GM19239 (cell line): ENCODE measurements around the gene ZNF253.
"Not testable (repeated sequence)": the region's sequence is repeated elsewhere in the genome, so short reads cannot be mapped to it uniquely, and the experiment has no call there.

Source experiments
- DNase-seq: peaks from one replicate; pipeline ENCODE4 v3.0.0; 2011; ENCODE audit warnings: low spot score; ENCODE audit not compliant: insufficient read length
- FAIRE-seq: peaks from 2 replicates; lab custom pipeline; 2011; peaks lifted over from hg19 to GRCh38; lab: Jason Lieb, UNC

Gene ZNF253

DNA sequence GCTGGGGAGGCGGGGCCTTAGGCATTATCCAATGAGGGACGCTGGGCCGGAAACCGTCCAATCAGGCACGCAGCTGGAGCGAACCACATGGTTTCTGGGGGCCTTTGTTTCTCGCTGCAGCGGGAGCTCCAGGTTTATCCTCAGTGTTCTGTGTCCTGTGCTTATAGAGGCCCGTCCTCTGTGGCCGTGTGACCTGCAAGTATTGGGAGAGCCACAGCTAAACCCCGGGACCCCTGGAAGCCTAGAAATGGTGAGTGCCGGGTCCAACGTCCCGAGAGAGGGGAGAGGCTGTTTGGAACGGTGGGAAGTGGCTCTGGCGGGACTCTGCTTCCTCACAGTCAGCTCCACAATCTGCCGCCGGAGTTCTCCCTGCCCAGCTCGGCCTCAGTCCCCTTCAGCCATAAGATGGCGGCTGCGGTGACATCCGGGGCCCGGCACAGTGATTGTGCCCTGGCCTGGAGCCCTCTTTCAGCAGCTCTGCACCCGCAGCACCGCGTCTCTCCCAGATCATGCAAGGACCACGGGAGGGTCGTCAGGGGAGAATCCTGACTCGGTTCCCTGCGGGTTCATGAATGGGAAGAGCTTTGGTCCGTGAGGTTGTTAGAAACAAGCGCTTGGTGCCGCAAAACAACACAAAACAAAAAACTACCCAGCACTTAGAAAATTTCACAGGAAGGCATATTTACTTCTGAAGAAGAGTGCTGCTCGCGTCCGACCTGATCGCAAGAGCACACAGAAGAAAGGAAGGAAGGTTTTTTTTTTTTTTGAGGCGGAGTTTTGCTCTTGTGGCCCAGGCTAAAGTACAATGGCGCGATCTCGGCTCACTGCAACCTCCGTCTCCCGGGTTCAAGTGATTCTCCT lies at the start of gene ZNF253:
Gene ZNF253, plus strand, starts transcription at position 133 of the 861 bp plus-strand sequence. Its CDS starts 115 bp downstream, at position 248.
- DNase-seq (peak; percentile 76), FAIRE-seq (peak; percentile 87)

DNA sequence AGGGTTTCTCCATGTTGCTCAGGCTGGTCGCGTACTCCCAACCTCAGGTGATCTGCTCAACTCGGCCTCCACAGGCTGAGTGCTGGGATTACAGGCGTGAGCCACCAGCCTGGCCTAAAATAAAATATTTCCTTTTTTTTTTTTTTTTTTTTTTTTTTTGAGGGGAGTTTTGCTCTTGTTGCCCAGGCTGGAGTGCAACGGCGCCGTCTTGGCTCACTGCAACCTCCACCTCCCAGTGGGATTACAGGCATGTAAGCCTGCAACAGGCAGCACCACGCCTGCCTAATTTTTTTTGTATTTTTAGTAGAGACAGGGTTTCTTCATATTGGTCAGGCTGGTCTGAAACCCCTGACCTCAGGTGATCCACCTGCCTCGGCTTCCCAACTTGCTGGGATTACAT lies 49.0 kb upstream of the ZNF253 start:
- no peak for DNase-seq
- no peak for FAIRE-seq

DNA sequence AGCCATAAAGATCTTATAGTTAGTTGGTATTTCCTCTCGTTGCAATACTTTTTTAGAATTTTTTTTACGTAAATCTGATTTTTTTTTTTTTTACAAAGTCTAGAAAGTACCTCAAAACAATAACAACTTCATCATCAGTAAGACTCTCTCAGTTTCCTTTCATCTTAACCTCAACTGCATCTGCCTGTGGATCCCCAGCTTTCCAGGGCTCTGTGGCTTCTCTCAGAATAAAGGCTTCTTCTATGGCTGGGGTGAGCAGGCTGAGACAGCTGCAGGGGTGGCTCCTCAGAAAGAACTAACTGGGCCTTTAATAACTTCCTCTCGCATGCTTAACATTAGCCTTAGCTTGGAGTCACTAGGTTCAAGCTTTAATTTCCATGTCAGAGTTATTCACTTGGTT lies 48.3 kb upstream of the ZNF253 start:
- no peak for DNase-seq
- FAIRE-seq = no peak

DNA sequence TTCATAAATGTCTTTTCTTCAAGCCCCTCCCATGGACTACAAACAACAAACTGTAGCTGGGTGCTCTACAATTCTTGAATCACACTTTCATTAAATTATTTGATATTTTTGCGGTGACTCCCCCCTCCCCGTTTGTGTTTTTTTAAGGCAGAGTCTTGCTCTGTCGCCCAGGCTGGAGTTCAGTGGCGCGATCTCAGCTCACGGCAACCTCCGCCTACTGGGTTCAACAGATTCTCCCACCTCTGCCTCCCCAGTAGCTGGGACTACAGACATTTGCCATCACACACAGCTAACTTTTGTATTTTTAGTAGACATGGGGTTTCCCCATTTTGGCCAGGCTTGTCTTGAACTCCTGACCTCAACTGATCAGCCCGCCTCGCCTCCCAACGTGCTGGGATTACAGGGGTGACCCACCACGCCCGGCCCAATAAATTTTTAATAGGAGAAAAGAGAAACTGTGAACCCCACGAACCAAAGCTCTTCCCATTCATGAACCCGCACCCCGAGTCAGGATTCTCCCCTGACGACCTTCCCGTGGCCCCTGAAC lies 44.8 kb upstream of the ZNF253 start:
- DNase-seq (no peak), FAIRE-seq (peak; percentile 73)

DNA sequence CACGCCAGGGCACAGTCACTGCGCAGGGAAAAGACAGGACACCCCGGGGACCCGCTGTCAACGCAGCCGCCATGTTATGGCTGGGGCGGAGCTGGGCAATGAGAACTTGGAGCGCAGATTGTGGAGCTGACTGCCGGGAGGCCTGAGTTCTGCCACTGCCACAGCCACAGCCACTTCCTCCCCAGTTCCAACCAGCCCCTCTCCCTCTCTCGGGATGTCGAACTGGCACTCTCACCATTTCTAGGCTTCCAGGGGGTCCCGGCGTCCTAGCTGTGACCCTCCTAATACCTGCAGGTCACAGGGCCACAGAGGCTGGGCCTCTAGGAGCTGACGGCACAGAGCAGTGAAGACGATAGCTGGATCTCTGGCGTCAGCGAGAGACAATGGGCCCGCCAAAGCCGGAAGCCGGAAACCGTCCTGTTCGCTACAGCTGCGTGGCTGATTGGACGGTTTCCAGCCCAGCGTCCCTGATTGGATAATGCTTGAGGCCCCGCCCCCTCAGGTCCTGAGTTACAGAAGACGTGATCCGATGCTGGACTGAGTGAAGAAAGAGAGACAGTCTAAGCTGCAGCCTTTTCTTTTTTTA lies 44.2 kb upstream of the ZNF253 start, which contains the start of gene ZNF506:
Gene ZNF506, minus strand, starts transcription at position 385 of the 586 bp plus-strand sequence. Its CDS starts 147 bp downstream, at position 238.
- FAIRE-seq (peak; percentile 95), DNase-seq (peak; percentile 57)

DNA sequence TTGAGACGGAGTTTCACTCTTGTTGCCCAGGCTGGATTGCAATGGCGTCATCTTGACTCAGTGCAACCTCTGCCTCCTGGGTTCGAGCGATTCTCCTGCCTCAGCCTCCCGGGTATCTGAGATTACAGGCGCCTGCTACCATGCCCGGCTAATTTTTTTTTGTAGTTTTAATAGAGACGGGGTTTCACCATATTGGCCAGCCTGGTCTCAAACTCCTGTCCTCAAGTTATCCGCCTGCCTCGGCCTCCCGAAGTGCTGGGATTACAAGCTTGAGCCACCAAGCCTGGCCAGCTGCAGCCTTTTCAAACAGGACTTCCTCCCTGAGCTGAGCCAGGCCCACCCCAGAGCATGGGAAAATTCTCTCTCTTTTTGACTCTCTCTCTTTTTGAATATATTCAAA lies 43.7 kb upstream of the ZNF253 start:
- FAIRE-seq, DNase-seq: not testable (repeated sequence)

DNA sequence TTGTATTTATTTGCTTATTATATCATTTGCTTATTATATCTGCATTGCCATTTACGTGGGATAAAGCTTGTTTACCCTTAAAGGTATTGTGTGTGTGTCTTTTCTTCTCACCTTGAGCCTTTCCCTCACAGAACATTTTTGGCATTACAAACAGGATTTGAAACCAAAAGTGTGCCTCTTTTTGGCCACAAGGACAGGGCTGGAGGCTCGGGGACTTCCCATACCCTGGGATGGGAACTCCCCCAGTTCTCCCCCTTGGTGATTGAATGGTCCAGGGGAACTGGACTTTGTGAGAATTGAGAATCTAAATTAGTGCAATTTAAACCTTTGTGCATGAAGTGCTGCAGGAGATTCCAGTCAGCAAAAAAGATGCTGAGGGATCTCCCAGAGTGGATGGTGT lies 41.8 kb upstream of the ZNF253 start:
- no peak for FAIRE-seq
- DNase-seq = no peak

DNA sequence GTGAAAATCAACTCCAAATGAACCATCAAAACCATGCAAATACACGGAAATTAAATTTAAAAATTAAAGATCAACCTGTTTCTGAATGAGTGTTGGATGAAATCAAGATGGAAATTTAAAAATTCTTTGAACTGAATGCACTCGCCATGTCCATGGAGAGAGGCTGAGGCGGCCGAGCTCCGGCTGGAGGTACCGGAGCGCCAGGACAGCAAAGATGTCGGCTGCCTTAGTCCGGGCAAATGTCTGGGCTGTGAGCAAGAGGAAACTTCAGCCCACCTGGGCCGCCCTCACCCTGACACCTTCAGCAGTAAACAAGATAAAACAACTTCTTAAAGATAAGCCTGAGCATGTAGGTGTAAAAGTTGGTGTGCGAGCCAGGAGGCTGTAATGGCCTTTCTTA lies 38.8 kb upstream of the ZNF253 start:
- no peak for FAIRE-seq
- DNase-seq = no peak

DNA sequence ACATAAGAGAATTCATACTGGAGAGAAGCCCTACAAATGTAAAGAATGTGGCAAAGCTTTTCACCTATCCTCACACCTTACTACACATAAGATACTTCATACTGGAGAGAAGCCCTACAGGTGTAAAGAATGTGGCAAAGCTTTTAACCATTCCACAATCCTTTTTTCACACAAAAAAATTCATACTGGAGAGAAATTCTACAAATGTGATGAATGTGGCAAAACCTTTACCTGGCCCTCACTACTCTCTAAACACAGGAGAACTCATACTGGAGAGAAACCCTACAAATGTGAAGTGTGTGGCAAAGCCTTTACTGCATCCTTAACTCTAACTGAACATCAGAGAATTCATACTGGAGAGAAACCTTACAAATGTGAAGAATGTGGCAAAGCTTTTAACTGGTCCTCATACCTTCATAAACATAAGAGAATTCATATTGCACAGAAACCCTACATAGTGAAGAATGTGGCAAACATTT lies 30.1 kb upstream of the ZNF253 start:
- DNase-seq (no peak), FAIRE-seq (no peak)

DNA sequence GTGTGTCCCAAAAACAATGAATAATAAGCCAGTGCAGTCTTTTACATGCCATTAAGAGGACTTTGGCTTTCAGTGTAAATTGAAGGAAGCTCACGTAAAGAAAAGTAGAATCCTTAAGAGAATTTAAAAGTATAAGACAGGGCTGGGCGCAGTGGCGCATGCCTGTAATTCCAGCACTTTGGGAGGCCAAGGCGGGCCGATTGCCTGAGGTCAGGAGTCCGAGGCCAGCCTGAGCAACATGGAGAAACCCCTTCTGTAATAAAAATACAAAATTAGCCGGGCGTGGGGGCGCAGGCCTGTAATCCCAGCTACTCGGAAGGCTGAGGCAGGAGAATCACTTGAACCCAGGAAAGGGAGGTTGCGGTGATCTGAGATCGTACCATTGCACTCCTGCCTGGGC lies 17.9 kb upstream of the ZNF253 start:
- DNase-seq (no peak), FAIRE-seq (no peak)

DNA sequence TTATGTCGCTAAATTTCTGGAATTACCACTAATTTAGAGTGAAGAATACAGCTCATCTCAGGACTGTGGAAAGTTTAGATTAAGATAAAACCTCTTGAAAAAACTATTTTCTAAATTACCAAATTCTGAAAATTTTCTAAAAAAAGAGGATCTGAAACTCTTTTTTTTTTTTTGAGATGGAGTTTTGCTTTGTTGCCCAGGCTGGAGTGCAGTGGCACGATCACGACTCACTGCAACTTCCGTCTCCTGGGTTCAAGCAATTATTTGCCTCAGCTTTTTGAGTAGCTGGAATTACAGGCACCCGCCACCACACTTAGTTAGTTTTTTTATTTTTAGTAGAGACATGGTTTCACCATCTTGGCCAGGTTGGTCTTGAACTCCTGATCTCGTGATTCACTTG lies 16.6 kb upstream of the ZNF253 start:
- no peak for FAIRE-seq
- DNase-seq = no peak

DNA sequence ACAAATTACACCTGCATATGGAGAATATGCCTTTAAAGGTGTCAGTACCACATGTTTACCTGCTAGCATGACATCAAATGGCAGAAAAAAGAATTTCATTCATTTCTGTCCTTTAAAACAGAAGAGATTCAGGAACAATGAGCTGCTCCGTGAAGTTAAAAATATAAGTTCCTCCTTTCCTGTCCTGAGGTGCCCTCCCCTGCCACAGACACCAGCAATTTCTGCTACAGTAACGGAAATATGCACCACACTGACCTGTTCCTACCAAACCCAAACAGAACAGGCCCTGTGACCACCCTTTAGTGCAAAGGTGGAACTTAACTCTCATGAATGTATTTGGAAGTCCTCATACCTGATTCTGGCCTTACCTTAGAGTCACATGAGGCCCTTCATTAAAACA lies 13.9 kb upstream of the ZNF253 start:
- not testable (repeated sequence) for FAIRE-seq

DNA sequence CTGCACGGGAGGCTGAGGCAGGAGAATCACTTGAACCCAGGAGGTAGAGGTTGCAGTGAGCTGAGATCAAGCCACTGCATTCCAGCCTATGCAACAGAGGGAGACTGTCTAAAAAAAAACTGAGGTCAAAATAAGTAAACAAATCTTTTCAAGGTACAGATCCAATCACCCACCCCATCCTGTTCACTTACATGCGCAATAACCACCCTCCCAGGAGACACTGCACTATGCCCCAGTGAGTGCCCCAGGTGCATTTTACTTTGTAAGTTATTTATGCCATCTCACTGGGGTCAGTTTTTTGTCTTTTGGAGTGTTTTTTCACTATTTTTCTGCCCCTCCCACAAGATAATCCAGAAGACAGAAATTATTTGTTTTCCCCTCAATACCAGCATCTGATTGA lies 6.9 kb upstream of the ZNF253 start:
- FAIRE-seq (no peak), DNase-seq (no peak)

More for the DNA sequence above, 13.9 kb upstream of the ZNF253 start:
- not testable (repeated sequence) for DNase-seq

DNA sequence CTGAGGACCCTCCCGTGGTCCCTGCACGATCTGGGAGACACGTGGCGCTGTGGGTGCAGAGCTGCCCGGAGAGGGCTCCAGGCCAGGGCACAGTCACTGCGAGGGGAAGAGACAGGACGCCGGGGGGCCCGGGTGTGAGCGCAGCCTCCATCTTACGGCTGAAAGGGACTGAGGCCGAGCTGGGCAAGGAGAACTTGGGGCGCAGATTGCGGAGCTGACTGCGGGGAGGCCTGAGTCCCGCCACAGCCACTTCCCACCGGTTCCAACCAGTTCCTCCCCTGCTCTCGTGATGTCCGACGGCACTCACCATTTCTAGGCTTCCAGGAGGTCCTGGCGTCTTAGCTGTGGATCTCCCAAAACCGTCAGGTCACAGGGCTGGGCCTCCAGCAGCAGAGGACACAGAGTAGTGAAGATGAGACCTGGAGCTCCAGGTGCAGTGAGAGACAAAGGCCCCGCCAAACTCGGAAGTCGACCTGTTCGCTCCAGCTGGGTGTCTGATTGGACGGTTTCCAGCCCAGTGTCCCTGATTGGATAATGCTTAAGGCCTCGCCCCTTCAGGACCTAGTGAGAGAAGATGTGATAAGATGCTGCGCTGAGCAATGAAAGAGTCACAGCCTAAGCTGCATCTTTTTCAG lies 4.8 kb upstream of the ZNF253 start:
- DNase-seq = no peak
- FAIRE-seq = no peak

DNA sequence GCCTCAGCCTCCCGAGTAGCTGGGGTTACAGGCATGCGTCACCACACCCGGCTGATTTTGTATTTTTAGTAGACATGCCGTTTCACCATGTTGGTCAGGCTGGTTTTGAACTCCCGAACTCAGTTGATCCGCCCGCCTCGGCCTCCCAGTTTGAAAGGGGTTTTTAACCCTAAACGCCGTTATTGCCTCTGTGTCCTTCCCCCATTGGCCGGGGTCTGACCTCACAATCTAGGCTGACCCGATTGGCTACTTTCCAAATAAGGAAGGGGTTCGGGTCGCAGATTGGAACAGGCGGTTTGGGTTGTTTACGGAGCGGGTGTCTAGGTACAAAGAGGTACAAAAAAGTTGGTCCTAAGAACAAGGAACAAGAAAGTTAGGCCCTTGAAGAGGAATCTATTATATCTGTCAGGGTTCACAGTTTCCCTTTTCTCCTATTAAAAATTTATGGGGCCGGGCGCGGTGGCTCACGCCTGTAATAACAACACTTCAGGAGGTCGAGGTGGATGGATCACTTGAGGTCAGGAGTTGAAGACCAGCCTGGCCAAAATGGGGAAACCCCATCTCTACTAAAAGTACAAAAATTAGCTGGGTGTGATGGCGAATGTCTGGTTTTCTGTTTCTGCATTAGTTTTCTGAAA lies 1.0 kb downstream of the ZNF253 start:
- DNase-seq (peak; percentile 9), FAIRE-seq (peak; percentile 64)

DNA sequence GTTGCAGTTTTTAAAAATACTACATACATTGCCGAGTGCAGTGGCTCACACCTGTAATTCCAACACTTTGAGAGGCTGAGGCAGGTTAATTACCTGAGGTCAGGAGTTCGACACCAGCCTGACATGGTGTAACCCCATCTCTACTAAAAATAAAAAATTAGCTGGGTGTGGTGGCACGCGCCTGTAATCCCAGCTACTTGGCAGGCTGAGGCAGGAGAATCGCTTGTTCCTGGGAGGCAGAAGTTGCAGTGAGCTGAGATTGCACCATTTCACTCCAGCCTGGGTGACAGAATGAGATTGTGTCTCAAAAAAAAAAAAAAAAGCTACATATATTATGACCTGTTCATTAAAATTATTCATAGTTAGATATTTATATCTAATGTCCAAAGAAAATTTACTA lies 4.4 kb downstream of the ZNF253 start:
- not testable (repeated sequence) for FAIRE-seq, DNase-seq

DNA sequence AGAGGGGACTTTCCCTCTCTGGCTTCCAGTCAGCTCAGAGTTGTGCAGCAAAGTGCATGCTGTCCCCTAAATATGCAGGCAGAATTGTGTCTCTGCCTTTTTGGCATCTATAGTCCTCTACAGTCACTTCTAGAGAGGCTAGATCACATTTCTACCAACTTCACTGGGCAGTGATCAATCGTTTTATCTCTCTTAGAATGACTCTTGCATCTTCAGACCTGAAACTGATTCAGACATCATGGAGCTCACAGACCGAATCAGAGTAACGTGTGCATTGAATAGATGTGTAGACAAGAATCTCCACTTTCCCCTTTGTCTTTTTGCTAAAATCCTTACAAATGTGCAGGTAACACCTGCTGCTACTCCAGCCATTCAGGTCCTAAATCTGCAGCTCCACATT lies 6.2 kb downstream of the ZNF253 start:
- no peak for FAIRE-seq
- DNase-seq = no peak

DNA sequence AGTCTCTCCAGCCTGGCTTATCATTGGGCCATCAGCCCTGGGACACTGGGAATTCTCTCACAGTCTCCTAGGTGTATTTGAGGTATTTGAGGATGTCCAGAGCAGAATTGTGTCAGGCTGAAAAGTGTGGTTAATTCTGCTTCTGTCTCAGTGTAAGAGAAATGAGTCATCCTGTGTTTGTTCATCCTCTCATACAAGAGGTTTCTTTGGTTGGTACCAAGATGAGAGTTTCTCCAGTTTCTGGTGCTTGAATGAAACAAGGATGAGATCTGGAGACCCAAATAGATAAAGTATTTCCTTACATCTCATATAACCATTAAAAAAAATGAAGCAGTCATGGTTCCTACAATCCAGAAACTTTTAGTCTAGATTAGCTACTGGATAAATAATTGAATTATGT lies 7.7 kb downstream of the ZNF253 start:
- DNase-seq (no peak), FAIRE-seq (no peak)

DNA sequence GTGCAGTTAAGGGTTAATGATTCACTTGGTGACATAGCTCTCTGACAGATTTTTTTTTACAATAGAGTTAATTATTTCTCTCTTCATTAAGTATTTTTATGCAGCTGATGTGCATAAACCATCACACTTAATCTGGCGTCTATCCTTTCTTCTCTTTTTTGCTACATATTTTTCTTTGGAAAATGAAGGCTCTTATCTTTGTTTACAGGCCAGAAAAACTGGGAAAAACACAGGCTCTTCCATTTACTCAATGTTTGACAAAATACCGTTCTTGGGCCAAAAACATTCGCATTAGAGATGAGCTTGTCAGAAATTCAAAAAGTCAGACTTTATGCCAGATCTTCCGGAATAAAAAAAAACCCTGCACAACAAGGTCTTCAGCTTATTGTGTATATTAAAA lies 12.0 kb downstream of the ZNF253 start:
- no peak for DNase-seq
- FAIRE-seq = no peak

DNA sequence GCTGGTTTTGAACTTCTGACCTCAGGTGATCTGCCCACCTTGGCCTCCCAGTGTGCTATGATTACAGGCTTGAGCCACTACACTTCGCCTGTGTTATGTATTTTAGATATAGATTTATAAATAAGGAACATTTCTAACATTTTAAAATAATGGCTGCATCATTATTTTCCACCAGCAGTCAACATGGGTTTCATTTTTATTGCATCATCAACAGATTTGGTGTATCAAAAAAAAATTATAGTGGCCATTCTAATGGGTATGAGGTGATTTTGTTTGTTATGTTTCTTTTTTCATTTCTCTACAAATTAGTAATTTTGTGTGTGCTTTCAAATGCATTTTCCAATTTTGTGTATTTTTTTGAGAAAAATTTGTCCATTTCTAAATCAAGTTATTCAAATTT lies 18.9 kb downstream of the ZNF253 start:
- no peak for FAIRE-seq
- DNase-seq = no peak
